Stomach (tissue), 9 donors: ENCODE data around the gene SMAP1. TPM values are rescaled to one million over a fixed set of nuclear protein-coding genes. Genes with fewer than 3 reads are reported as not detected.
A peak's percentile ranks its signal among the peaks of the same experiment; 100 is the strongest.

Source experiments
- DNase-seq, 2 donors: peaks; one replicate each; pipeline versions ENCODE4 v3.0.0 to v3.0.0-alpha.2; 2013 to 2019
- H3K27ac ChIP-seq, 5 donors: fragments of 200-600 bp in 4 of 5; sonication (generic) in 4 of 5; one replicate each; pipeline ENCODE4 v1.5.1; 2013 to 2019; ENCODE audit warnings: mild to moderate bottlenecking in 1 of 5, moderate library complexity in 1 of 5
- H3K27me3 ChIP-seq, 3 donors: fragments of 200-600 bp; sonication (generic); one replicate each; pipeline ENCODE4 v1.5.1; 2017 to 2019; ENCODE audit warnings: mixed run types in 1 of 3
- H3K36me3 ChIP-seq, 4 donors: fragments of 200-600 bp; sonication (generic); 1 replicate in 3 of 4; 2 replicates in 1 of 4; pipeline ENCODE4 v1.5.1; 2016 to 2019
- H3K4me1 ChIP-seq, 4 donors: fragments of 200-600 bp; sonication (generic); one replicate each; pipeline ENCODE4 v1.5.1; 2016 to 2019
- H3K4me3 ChIP-seq, 4 donors: fragments of 200-600 bp; sonication (generic) in 3 of 4; one replicate each; pipeline ENCODE4 v1.5.1; 2016 to 2019; ENCODE audit warnings: mild to moderate bottlenecking in 1 of 4
- H3K9me3 ChIP-seq, 4 donors: fragments of 200-600 bp; sonication (generic); one replicate each; pipeline ENCODE4 v1.5.1; 2016 to 2019
- EP300 ChIP-seq: sonication (generic); formaldehyde crosslinking; IDR thresholded peaks from one replicate; pipeline ENCODE4 v1.6.1; 2017; ENCODE audit warnings: antibody characterized with exemption
- POLR2A ChIP-seq, 4 donors: fragments of 450-650 bp; IDR thresholded peaks; one replicate each; pipeline ENCODE4 v1.6.1; 2016; ENCODE audit warnings: antibody characterized with exemption in 4 of 4, control low read depth in 2 of 4, mild to moderate bottlenecking in 1 of 4, moderate library complexity in 1 of 4
- POLR2AphosphoS5 ChIP-seq, 3 donors: sonication (generic); formaldehyde crosslinking; IDR thresholded peaks; one replicate each; pipeline ENCODE4 v1.6.1; 2016; ENCODE audit warnings: antibody characterized with exemption in 3 of 3
- WGBS, 5 donors: extraction: QIAGEN DNeasy Blood & Tissue Kit in 3 of 5; methylation state at CpG; one replicate each; pipeline versions ENCODE4 v1.1.5 to v1.1.7; 2013 to 2018; 5-methylcytosine and 5-hydroxymethylcytosine counted together
- intact Hi-C: fragments of 100-400 bp; cut with DNase I; formaldehyde crosslinking; loops from one replicate; pipeline ENCODE4 v1.15.1; 2023; ENCODE audit warnings: low total_unique reads
- polyA plus RNA-seq, 3 donors: library from polyadenylated mRNA; stranded (reverse); fragments of 200-250 nt; gene quantifications; one replicate each; pipeline ENCODE4 v1.2.3, GENCODE V29; 2013
- total RNA-seq, 5 donors: library from RNA; depleted of rRNA; stranded (reverse); fragments of >200 nt; gene quantifications; one replicate each; pipeline versions ENCODE4 v1.1.0 to v1.2.3, GENCODE V29; 2014 to 2016
- TF ChIP-seq, protein P1 (sequence below), 7 experiments: fragments of 450-650 bp in 4 of 7; fragments of 200-600 bp in 3 of 7; sonication (generic) in 3 of 7; IDR thresholded peaks; one replicate each; pipeline ENCODE4 v1.5.1; 2016 to 2019; ENCODE audit warnings: antibody characterized with exemption in 7 of 7, control low read depth in 2 of 7, mild to moderate bottlenecking in 1 of 7
- donor health status: healthy with polysubstance abuse.
- donor health status: Bipolar disorder and iron deficiency.
- donor health status: healthy.

Gene SMAP1
- total and polyA plus RNA-seq, 8 donors, result 13.4 to 65.3 (median 25.4) TPM

DNA sequence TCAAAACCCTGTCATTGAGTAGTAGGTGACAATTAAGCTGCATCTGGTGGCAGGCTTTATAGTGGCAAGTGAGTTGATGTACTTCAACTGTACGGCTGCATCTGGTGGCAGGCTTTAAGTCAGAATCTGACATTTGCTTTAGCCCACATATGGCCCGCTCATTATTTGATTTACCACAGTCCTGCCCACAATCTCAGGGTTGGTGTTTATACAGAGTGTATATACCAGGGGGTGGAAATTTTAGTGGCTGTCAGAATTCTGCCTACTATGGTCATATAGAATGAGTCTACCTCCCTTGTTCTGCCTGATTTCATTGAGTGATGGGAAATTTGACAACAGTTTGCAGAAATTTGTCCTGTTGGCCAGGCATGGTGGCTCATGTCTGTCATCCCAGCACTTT is 112.3 kb downstream of the SMAP1 start:
- Histone ChIP-seq H3K4me1 (no peaks in the 10 kb centered on the region), H3K27me3 (no peaks in the 10 kb centered on the region), H3K9me3 (peaks cover 0 to 8% (median 3%) of the 10 kb centered on the region in 4 donors), H3K27ac (no peak overlapping the region), H3K4me3 (no peak overlapping the region), H3K36me3 (peaks cover 0 to 42% (median 23%) of the 10 kb centered on the region in 4 donors)
- no peak for DNase-seq
- WGBS, 5 donors, result 87 to 100% (median 94%) methylated on average over 2 of the region's 2 CpGs
- intact Hi-C loops, result no loop called here
- TF ChIP-seq EP300 (no peak), POLR2AphosphoS5 (IDR thresholded peaks at IDR 0.05) (no peak), POLR2A (IDR thresholded peaks at IDR 0.05) (no peak)
- TF ChIP-seq, protein P1, sequence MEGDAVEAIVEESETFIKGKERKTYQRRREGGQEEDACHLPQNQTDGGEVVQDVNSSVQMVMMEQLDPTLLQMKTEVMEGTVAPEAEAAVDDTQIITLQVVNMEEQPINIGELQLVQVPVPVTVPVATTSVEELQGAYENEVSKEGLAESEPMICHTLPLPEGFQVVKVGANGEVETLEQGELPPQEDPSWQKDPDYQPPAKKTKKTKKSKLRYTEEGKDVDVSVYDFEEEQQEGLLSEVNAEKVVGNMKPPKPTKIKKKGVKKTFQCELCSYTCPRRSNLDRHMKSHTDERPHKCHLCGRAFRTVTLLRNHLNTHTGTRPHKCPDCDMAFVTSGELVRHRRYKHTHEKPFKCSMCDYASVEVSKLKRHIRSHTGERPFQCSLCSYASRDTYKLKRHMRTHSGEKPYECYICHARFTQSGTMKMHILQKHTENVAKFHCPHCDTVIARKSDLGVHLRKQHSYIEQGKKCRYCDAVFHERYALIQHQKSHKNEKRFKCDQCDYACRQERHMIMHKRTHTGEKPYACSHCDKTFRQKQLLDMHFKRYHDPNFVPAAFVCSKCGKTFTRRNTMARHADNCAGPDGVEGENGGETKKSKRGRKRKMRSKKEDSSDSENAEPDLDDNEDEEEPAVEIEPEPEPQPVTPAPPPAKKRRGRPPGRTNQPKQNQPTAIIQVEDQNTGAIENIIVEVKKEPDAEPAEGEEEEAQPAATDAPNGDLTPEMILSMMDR (IDR thresholded peaks at IDR 0.05), result no peak

DNA sequence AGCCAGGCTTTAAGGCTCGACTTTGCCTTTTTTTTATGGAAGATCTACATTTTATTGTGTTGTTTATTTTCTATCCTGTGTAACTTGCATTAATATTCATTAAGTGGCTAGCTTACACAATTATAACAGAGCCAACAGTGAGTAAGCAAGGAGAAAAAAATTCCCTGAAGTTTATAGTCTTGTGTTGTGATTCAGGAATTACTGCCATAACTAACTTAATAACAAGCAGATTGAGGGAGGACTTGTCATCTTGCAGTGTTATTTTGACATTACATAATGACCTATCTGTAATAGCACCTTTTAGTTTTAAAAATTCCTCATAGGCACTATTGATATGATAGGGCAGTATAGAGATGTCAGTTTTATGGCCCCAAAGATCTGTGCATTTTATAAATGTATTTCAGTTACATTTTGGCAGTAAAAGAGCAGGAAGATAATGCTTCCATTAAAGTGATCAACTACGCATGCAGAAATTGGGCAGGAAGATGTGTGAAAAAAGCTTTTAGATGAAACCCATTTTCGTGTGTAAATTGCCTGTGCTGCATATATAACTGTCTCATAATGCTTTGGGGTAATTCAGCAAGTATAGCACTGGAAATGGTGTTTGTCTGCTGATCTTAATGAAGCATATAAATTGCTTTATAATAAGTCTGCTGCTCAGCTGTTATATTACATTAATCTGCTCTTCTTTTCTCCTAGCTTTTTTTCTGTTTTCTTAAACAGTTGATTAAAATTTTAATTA is 123.0 kb downstream of the SMAP1 start:
- Histone ChIP-seq H3K36me3 (peaks cover 0 to 10% (median 3%) of the 10 kb centered on the region in 4 donors), H3K27ac (no peak overlapping the region), H3K4me3 (no peak overlapping the region), H3K4me1 (no peaks in the 10 kb centered on the region), H3K9me3 (no peaks in the 10 kb centered on the region), H3K27me3 (no peaks in the 10 kb centered on the region)
- intact Hi-C loops, result no loop called here
- peak in 1 of 2 donors; percentile 4 for DNase-seq
- TF ChIP-seq EP300, result no peak
- TF ChIP-seq POLR2A (IDR thresholded peaks at IDR 0.05), result no peak
- TF ChIP-seq, protein P1 (IDR thresholded peaks at IDR 0.05), result no peak
- TF ChIP-seq POLR2AphosphoS5 (IDR thresholded peaks at IDR 0.05), result no peak
- WGBS, 5 donors, result 82 to 88% (median 87%) methylated on average over 3 of the region's 3 CpGs

DNA sequence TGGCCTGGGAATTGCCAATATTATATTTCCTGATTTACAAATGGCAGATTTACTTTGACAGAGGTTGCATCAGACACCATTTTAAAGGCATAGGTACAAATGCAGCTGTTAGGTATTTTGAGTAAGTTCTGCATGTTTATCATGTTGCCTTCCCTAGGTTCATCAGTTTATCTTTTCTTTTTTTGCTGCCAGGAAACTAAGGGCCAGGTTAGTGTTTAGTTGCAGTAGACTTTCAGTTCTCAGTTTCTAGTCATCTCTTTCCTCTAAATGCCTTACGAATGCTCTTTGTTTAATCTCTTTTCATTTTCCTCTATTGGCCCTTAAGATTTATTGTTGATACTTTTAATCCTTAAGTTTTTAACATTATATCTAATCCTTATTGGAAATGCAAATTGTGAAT is 129.9 kb downstream of the SMAP1 start:
- peaks cover 0 to 32% (median 13%) of the 10 kb centered on the region in 4 donors for H3K36me3 ChIP-seq
- H3K27ac ChIP-seq, result no peak overlapping the region
- H3K4me3 ChIP-seq, result no peak overlapping the region
- TF ChIP-seq POLR2AphosphoS5 (IDR thresholded peaks at IDR 0.05) (no peak), POLR2A (IDR thresholded peaks at IDR 0.05) (no peak), EP300 (no peak)
- TF ChIP-seq, protein P1 (IDR thresholded peaks at IDR 0.05), result no peak
- intact Hi-C loops, result no loop called here
- 69 to 92% (median 86%) methylated on average over 1 of the region's 1 CpG for WGBS, 5 donors
- no peaks in the 10 kb centered on the region for H3K27me3 ChIP-seq
- H3K9me3 ChIP-seq, result peaks cover 0 to 5% (median 0%) of the 10 kb centered on the region in 4 donors
- no peak for DNase-seq
- H3K4me1 ChIP-seq, result no peaks in the 10 kb centered on the region

DNA sequence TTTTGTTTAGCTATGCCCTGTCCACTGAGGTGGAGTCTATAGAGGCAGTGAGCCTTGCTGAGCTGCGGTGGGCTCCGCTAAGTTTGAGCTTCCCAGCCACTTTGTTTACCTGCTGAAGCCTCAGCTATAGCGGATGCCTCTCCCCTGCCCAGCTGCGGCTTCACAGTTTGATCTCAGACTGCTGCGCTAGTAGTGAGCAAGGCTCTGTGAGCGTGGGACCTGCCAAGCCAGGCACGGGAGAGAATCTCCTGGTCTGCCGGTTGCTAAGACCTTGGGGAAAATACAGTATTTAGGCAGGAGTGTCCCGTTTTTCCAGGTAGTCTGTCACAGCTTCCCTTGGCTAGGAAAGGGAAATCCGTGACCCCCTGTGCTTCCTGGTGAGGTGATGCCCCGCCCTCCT is 138.4 kb downstream of the SMAP1 start:
- Histone ChIP-seq H3K36me3 (peaks cover 7 to 24% (median 21%) of the 10 kb centered on the region in 4 donors), H3K27ac (no peak overlapping the region), H3K4me1 (no peaks in the 10 kb centered on the region), H3K4me3 (no peak overlapping the region), H3K9me3 (peaks cover 0 to 5% (median 0%) of the 10 kb centered on the region in 4 donors), H3K27me3 (no peaks in the 10 kb centered on the region)
- no peak for DNase-seq
- intact Hi-C loops, result no loop called here
- WGBS, 5 donors, result 95 to 99% (median 96%) methylated on average over 9 to 11 of the region's 11 CpGs
- TF ChIP-seq, protein P1 (IDR thresholded peaks at IDR 0.05), result no peak
- TF ChIP-seq POLR2AphosphoS5 (IDR thresholded peaks at IDR 0.05) (no peak), POLR2A (IDR thresholded peaks at IDR 0.05) (no peak), EP300 (no peak)
